ENCODE data around the gene KCNQ5.

DNA sequence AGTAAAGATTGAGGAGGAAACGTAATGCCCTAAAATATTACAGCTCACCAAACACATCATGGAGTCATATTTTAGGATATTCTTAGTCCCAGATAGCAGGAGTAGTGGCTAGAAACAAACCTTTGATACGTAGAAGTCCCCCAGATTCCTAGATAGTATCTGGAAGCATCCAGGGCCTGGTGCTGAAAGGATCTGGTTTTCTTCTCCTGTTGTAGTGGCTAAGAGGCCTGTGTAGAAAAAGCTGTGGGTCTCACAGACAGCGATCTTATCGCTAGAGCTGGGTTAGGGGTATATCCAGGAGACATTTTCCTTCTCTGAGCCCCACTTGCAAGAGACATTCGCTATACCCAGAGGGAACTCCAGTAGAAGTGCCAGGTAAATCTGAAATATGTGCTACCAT, 139.9 kb downstream of the KCNQ5 start:
- TF ChIP-seq POLR2A (IDR thresholded peaks at IDR 0.05) (no peak), POLR2AphosphoS5 (IDR thresholded peaks at IDR 0.05; ENCODE audit: insufficient read depth in 1 of 2, low read depth in 1 of 2) (no peak)

All from vagina (tissue), 2 donors.